Measurements from ENCODE around the gene NR5A2. TPM values are rescaled to one million over a fixed set of nuclear protein-coding genes. Genes with fewer than 3 reads are reported as not detected.

Gene NR5A2
- total and polyA plus RNA-seq, 7 experiments from 2014 or later: 0.10 TPM; not detected in 6

GRCh38 chr1:200143347-200143746, 115.8 kb downstream of the NR5A2 start:
- CTCF ChIA-PET: interaction anchor here (0.8 to 1.2 kb wide), 2 partner anchors 10 to 12 kb away, joined by 3 read pairs; no protein-coding TSS in a partner anchor
- POLR2A ChIA-PET: interaction anchor here (0.7 kb wide), 1 partner anchor 311 kb away, joined by 7 read pairs; no protein-coding TSS in a partner anchor
- peaks cover 0 to 3% (median 0%) of the 10 kb centered on the region in 5 donors for H3K27me3 Mint-ChIP-seq
- no peaks in the 10 kb centered on the region for H3K9me3 Mint-ChIP-seq
- Histone ChIP-seq H3K4me3 (ENCODE audit: low read length) (no peak overlapping the region), H3K27me3 (ENCODE audit: control insufficient read depth in 2 of 2, insufficient read depth in 2 of 2, low read length in 2 of 2) (no peaks in the 10 kb centered on the region), H3K4me1 (ENCODE audit: control insufficient read depth in 2 of 2, insufficient read depth in 2 of 2, low read length in 2 of 2) (no peaks in the 10 kb centered on the region), H3K9me3 (ENCODE audit: control insufficient read depth in 2 of 3, low read length in 3 of 3) (no peaks in the 10 kb centered on the region), H3K27ac (ENCODE audit: low read depth, low read length) (no peak overlapping the region), H3K36me3 (ENCODE audit: control insufficient read depth in 2 of 3, insufficient read depth in 3 of 3, low read length in 3 of 3) (no peaks in the 10 kb centered on the region)
- intact Hi-C loops (cut with micrococcal nuclease): no loop called here
- H3K36me3 Mint-ChIP-seq: peaks cover 0 to 4% (median 0%) of the 10 kb centered on the region in 5 donors
- H3K4me3 Mint-ChIP-seq: no peak overlapping the region
- H3K27ac Mint-ChIP-seq: peak overlapping the region in 1 of 9 donors; percentile 33
- H3K4me1 Mint-ChIP-seq: peaks cover 0 to 15% (median 0%) of the 10 kb centered on the region in 7 donors
- ATAC-seq (no peak), DNase-seq (no peak)

GRCh38 chr1:200146100-200146499, 118.6 kb downstream of the NR5A2 start:
- POLR2A ChIA-PET: interaction anchor here (0.8 kb wide), 1 partner anchor 117 kb away, joined by 3 read pairs; no protein-coding TSS in a partner anchor
- intact Hi-C loops (cut with micrococcal nuclease): no loop called here
- H3K4me1 Mint-ChIP-seq: peaks cover 0 to 28% (median 0%) of the 10 kb centered on the region in 7 donors

GRCh38 chr1:200147094-200147493, 119.6 kb downstream of the NR5A2 start:
- Histone ChIP-seq H3K27ac (ENCODE audit: low read depth, low read length) (no peak overlapping the region), H3K4me1 (ENCODE audit: control insufficient read depth in 2 of 2, insufficient read depth in 2 of 2, low read length in 2 of 2) (peaks cover 0 to 1% of the 10 kb centered on the region in 2 donors), H3K36me3 (ENCODE audit: control insufficient read depth in 2 of 3, insufficient read depth in 3 of 3, low read length in 3 of 3) (no peaks in the 10 kb centered on the region), H3K27me3 (ENCODE audit: control insufficient read depth in 2 of 2, insufficient read depth in 2 of 2, low read length in 2 of 2) (no peaks in the 10 kb centered on the region), H3K4me3 (ENCODE audit: low read length) (no peak overlapping the region), H3K9me3 (ENCODE audit: control insufficient read depth in 2 of 3, low read length in 3 of 3) (no peaks in the 10 kb centered on the region)
- ChIA-PET POLR2A (no interaction called here), CTCF (no interaction called here)
- no peaks in the 10 kb centered on the region for H3K9me3 Mint-ChIP-seq
- no peak for ATAC-seq
- intact Hi-C loops (cut with micrococcal nuclease): no loop called here
- peaks cover 0 to 4% (median 0%) of the 10 kb centered on the region in 5 donors for H3K36me3 Mint-ChIP-seq
- H3K4me3 Mint-ChIP-seq: no peak overlapping the region
- no peaks in the 10 kb centered on the region for H3K27me3 Mint-ChIP-seq
- peaks cover 0 to 34% (median 2%) of the 10 kb centered on the region in 7 donors for H3K4me1 Mint-ChIP-seq
- DNase-seq: no peak
- H3K27ac Mint-ChIP-seq: no peak overlapping the region

More at GRCh38 chr1:200146100-200146499, 118.6 kb downstream of the NR5A2 start:
- peaks cover 0 to 4% (median 0%) of the 10 kb centered on the region in 5 donors for H3K36me3 Mint-ChIP-seq
- CTCF ChIA-PET: no interaction called here
- H3K4me3 ChIP-seq (ENCODE audit: low read length): no peak overlapping the region
- H3K4me1 ChIP-seq (ENCODE audit: control insufficient read depth in 2 of 2, insufficient read depth in 2 of 2, low read length in 2 of 2): no peaks in the 10 kb centered on the region
- ATAC-seq (no peak), DNase-seq (no peak)
- H3K36me3 ChIP-seq (ENCODE audit: control insufficient read depth in 2 of 3, insufficient read depth in 3 of 3, low read length in 3 of 3): no peaks in the 10 kb centered on the region
- no peaks in the 10 kb centered on the region for H3K27me3 ChIP-seq (ENCODE audit: control insufficient read depth in 2 of 2, insufficient read depth in 2 of 2, low read length in 2 of 2)
- H3K9me3 Mint-ChIP-seq: no peaks in the 10 kb centered on the region
- no peak overlapping the region for H3K27ac ChIP-seq (ENCODE audit: low read depth, low read length)
- no peaks in the 10 kb centered on the region for H3K9me3 ChIP-seq (ENCODE audit: control insufficient read depth in 2 of 3, low read length in 3 of 3)
- no peak overlapping the region for H3K4me3 Mint-ChIP-seq
- H3K27ac Mint-ChIP-seq: no peak overlapping the region
- no peaks in the 10 kb centered on the region for H3K27me3 Mint-ChIP-seq

- H3K4me1 Mint-ChIP-seq: peaks cover 2 to 39% (median 6%) of the 10 kb centered on the region in 7 donors
- H3K9me3 ChIP-seq (ENCODE audit: control insufficient read depth in 2 of 3, low read length in 3 of 3): no peaks in the 10 kb centered on the region
- peaks cover 4 to 8% of the 10 kb centered on the region in 2 donors for H3K4me1 ChIP-seq (ENCODE audit: control insufficient read depth in 2 of 2, insufficient read depth in 2 of 2, low read length in 2 of 2)
- H3K27ac ChIP-seq (ENCODE audit: low read depth, low read length): no peak overlapping the region
- H3K36me3 ChIP-seq (ENCODE audit: control insufficient read depth in 2 of 3, insufficient read depth in 3 of 3, low read length in 3 of 3): no peaks in the 10 kb centered on the region
- ATAC-seq (no peak), DNase-seq (no peak)
- ChIA-PET POLR2A (no interaction called here), CTCF (no interaction called here)
- intact Hi-C loops (cut with micrococcal nuclease): no loop called here
- H3K36me3 Mint-ChIP-seq: peaks cover 0 to 4% (median 0%) of the 10 kb centered on the region in 5 donors
- H3K4me3 ChIP-seq (ENCODE audit: low read length): no peak overlapping the region
- H3K9me3 Mint-ChIP-seq: no peaks in the 10 kb centered on the region
- no peaks in the 10 kb centered on the region for H3K27me3 Mint-ChIP-seq
- H3K27me3 ChIP-seq (ENCODE audit: control insufficient read depth in 2 of 2, insufficient read depth in 2 of 2, low read length in 2 of 2): no peaks in the 10 kb centered on the region
- H3K4me3 Mint-ChIP-seq: no peak overlapping the region
- H3K27ac Mint-ChIP-seq: no peak overlapping the region
These were observed 120.2 kb downstream of the NR5A2 start for GRCh38 chr1:200147742-200148141.

- Mint-ChIP-seq H3K4me3 (no peak overlapping the region), H3K27ac (peak overlapping the region in 3 of 9 donors; percentile 1 to 74 (median 60)), H3K9me3 (peaks cover 0 to 2% (median 0%) of the 10 kb centered on the region in 11 donors), H3K4me1 (peaks cover 18 to 52% (median 28%) of the 10 kb centered on the region in 7 donors), H3K36me3 (peaks cover 0 to 3% (median 0%) of the 10 kb centered on the region in 5 donors), H3K27me3 (no peaks in the 10 kb centered on the region)
- Histone ChIP-seq H3K27me3 (ENCODE audit: control insufficient read depth in 2 of 2, insufficient read depth in 2 of 2, low read length in 2 of 2) (no peaks in the 10 kb centered on the region), H3K4me1 (ENCODE audit: control insufficient read depth in 2 of 2, insufficient read depth in 2 of 2, low read length in 2 of 2) (peaks cover 27 to 29% of the 10 kb centered on the region in 2 donors), H3K27ac (ENCODE audit: low read depth, low read length) (no peak overlapping the region), H3K4me3 (ENCODE audit: low read length) (no peak overlapping the region), H3K9me3 (ENCODE audit: control insufficient read depth in 2 of 3, low read length in 3 of 3) (no peaks in the 10 kb centered on the region), H3K36me3 (ENCODE audit: control insufficient read depth in 2 of 3, insufficient read depth in 3 of 3, low read length in 3 of 3) (no peaks in the 10 kb centered on the region)
- no peak for ATAC-seq
- ChIA-PET CTCF (interaction anchor here (0.8 kb wide), 1 partner anchor 11 kb away, joined by 3 read pairs; no protein-coding TSS in a partner anchor), POLR2A (no interaction called here)
- no peak for DNase-seq
- intact Hi-C loops (cut with micrococcal nuclease): loop anchor here (5.0 to 10.0 kb wide), 7 partner anchors 92 to 875 kb away; partner anchors contain the start of genes KIF21B (in 1 of the 2) and ZNF281 (in 1 of the 2)
These were observed 122.5 kb downstream of the NR5A2 start for GRCh38 chr1:200150006-200150405.

- peaks cover 0 to 5% (median 0%) of the 10 kb centered on the region in 5 donors for H3K36me3 Mint-ChIP-seq
- no peak overlapping the region for H3K4me3 ChIP-seq (ENCODE audit: low read length)
- peaks cover 0 to 2% (median 0%) of the 10 kb centered on the region in 11 donors for H3K9me3 Mint-ChIP-seq
- intact Hi-C loops (cut with micrococcal nuclease): loop anchor here (5.0 to 10.0 kb wide), 7 partner anchors 92 to 874 kb away; partner anchors contain the start of genes KIF21B (in 1 of the 2) and ZNF281 (in 1 of the 2)
- peaks cover 18 to 51% (median 29%) of the 10 kb centered on the region in 7 donors for H3K4me1 Mint-ChIP-seq
- DNase-seq: peak in 1 of 9 donors; percentile 36
- ChIA-PET POLR2A (no interaction called here), CTCF (no interaction called here)
- peak overlapping the region in 3 of 9 donors; percentile 0 to 74 (median 60) for H3K27ac Mint-ChIP-seq
- H3K4me1 ChIP-seq (ENCODE audit: control insufficient read depth in 2 of 2, insufficient read depth in 2 of 2, low read length in 2 of 2): peaks cover 27 to 30% of the 10 kb centered on the region in 2 donors
- no peaks in the 10 kb centered on the region for H3K9me3 ChIP-seq (ENCODE audit: control insufficient read depth in 2 of 3, low read length in 3 of 3)
- no peak overlapping the region for H3K27ac ChIP-seq (ENCODE audit: low read depth, low read length)
- no peaks in the 10 kb centered on the region for H3K27me3 Mint-ChIP-seq
- H3K4me3 Mint-ChIP-seq: peak overlapping the region in 1 of 10 donors; percentile 33
- no peak for ATAC-seq
- no peaks in the 10 kb centered on the region for H3K27me3 ChIP-seq (ENCODE audit: control insufficient read depth in 2 of 2, insufficient read depth in 2 of 2, low read length in 2 of 2)
- H3K36me3 ChIP-seq (ENCODE audit: control insufficient read depth in 2 of 3, insufficient read depth in 3 of 3, low read length in 3 of 3): no peaks in the 10 kb centered on the region
These were observed 123.2 kb downstream of the NR5A2 start for GRCh38 chr1:200150721-200151120.

Measured in naive thymus-derived CD4-positive, alpha-beta T cell (primary cell).